ENCODE results near the gene SLC24A3.
"Not testable (repeated sequence)": the region's sequence is repeated elsewhere in the genome, so short reads cannot be mapped to it uniquely, and the experiment has no call there.

Gene SLC24A3

DNA sequence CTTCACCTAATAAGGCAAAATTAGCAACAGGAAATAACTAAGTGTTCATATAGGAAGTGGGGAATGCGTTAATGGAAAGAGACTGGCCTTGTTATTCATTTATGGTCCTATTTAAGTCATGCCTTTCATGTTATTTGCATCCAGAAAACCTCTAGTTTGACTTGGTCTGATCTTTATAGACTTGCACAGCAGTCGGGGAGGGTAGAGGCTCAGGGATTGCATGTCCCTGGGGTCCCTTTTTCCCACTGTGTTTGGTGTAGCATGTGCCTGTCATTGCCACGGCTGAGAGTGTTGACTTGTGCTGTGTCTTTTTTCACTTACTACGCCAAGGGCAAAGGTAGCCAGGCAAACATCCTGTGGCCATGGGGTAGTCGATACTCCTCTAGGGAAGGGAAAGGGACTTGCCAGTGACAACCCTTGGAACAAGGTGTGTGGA lies 440.2 kb downstream of the SLC24A3 start:
- DNase-seq: no peak

DNA sequence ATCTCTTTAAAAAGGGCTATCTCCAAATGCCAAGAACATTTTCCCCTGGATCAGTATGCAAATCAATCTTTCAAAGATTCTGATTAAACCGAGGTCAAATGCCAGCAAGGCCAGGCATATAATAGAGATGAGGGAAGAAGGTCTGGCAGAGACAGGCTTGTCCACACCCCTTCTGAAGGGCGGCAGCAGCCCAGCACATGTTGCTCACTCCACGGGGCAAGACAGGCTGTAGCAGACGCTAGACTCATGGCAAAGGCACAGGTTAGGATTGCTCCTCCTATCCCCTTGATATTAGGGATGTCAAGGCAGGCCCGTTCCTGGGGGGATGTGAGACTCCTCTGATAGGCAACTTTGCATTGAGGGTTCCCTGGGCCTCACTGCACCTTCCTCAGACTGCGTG lies 440.9 kb downstream of the SLC24A3 start:
- no peak for DNase-seq

DNA sequence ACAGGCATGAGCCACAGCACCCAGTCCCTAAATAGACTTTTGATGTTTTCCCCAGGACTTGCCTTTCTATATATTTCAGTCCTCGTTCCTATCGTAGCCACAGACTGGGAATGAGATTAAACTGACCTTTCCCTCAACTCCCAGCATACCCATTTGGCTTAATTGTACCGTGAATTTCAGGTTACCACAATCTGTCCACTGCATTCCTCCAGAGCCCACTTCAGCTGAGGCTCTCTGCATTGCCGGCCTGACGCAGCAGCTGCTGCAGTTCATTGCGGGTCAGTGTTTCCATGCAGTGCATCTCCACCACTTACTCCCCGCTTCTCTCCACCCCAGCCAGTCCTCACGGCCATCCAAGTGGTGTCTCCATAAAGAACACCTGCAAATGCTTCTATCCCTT lies 442.5 kb downstream of the SLC24A3 start:
- no peak for DNase-seq

DNA sequence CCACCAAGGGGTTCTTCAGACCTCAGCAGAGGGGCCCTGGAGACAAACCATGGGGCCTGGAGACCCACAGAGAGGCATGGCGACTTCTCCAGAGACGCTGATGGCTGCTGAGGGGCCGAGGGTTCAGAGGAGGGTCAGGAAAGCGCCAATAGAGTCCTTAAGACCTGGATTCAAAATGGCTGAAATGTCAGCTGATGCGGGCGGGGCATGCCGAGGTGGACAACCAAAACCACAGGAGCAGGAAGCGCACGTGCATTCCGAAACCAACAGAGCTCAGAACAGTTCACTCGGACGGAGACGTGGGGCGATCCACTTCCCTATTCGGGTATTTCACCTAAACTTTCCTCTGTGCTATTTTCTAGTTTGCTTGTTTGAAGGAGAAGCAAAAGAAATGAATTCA lies 445.7 kb downstream of the SLC24A3 start:
- no peak for DNase-seq

DNA sequence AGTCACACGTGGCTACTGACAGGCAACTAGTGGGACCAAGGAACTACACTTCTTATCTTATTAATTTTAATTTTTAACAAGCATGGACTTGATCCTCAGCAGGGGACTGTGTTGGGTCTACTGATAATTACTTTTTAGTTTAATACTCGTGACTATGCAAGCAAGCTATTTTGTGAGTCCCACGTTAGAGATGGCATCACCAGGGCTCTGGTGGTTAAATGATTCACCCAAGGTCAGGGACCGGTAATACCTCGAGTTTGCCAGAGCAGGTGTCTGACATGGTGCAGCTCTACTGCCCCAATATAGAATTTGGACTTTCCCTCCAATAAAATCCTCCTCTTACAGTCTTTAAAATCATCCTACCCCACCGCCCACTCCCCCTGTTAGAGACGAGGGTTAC lies 447.0 kb downstream of the SLC24A3 start:
- DNase-seq: no peak

DNA sequence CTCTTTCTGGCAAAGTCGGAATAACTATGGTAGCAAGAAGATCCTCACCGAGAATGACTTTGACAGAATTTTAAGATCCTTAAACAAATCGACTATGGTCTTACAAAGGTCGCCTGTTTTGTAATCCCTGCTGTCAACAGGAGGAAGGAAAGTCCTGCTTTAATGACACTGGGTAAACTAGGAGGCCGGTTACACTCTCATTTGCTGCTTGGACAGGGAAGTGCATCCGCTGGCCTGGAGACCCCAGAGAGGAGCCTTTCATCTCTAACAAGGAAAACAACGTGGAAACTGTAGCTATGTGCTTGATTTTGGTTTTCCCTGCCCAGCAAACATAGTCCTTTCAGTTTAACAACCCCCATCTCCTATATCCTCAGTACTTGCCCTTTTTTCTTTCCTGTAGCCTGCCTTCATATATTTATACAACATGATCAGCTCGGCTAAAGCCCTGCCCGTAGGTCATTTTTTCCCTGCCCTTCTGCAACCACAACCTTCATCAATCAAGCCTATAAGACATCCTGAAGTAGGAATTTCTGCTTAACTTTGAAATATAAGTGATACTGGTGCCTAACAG lies 448.5 kb downstream of the SLC24A3 start:
- DNase-seq: no peak

DNA sequence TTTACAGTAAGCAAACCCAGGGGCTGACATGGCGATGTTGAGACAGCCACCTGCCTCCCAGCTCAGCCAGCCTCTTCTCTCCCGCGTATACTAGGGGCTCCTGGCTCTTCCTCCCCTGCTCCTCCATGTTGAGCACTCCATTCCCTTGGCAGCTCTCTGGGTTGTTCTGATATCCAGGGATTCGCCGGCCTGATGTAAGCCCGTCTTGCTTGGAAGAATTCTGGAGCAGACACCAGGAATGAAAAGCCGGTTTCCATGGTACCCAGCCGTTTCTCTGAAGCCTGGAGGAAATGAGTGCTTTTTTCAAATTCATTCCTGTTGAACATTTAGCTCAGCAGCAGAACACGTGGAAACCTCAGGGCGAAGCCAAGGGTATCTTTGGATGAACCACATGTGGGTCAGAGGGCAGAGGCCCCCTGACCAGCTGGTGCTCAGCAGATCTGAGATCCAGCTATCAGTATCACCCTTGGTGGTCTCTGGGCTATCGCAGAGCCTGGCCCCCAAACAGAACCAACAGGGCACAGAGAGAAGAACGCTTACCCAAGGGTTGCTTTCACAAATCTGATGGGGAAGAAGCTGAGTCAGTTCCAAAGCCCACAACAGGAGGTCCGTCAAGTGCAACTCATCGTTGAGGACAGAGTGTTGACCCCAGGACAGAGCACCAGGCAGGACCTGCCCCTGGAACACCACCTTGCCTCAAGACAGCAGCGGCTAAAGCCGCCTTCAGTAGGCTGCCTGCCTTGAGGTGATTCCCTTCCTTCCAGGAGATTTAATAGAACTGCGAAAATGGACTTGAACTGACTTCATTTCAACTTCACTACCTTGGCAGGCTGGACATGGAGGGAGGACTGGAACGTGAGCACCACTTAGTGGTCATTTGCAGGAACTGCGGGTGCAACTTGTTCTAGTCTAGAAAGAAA lies 449.5 kb downstream of the SLC24A3 start:
- DNase-seq: peak; percentile 49

DNA sequence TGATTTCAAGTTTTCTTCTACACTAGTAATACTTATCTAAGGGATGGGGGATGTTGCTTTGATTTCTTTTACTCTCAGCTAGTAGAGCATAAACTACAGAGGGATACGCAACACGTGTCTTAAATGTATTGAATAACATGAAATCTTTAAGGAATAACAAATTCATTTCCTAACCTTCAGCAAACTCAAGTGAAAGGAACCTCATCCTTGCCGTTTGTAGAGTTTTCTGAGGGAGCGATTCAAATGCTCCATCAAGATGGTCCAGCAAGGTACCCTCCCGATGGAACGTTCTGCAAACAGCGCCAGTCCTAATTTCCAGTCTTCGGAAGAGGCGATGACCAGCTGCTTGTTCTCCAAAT lies 450.2 kb downstream of the SLC24A3 start:
- no peak for DNase-seq

DNA sequence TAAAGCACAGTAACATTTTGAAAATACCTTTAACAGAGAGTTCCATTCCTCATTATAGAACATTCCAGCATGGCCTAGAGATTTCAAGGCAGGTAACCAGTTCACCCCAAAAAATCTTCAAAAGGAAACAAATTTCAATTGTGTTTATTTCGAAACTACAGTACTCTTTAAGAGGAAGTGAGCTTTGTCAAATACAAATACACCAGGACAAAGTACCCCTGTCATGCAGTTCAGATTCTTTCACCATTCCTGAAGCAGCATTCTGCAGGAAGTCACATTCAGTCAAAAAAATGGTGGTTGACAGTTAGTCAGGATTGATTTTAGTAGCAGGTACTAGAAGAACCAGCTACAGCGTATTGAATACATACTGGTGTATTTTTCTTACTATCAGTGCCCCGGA lies 456.0 kb downstream of the SLC24A3 start:
- no peak for DNase-seq

DNA sequence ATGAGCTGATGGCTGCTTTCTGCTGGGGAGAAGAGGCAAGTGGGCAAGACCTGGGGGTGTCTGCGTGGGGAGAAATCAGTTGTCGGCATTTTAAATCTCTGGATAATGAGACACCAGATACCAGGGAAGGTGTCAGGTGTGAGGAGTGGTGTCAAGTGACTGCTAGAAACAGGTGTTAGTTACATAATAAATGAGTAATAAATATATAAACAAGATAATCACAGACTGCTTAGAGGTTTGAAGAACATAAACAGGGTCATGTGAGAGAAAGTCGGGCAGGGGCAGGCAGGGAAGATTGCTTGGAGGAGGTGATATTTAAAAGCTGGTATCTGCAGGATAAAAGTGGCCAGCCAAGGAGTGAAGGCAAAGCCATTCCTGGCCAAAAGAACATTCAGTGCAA lies 458.4 kb downstream of the SLC24A3 start:
- no peak for DNase-seq

DNA sequence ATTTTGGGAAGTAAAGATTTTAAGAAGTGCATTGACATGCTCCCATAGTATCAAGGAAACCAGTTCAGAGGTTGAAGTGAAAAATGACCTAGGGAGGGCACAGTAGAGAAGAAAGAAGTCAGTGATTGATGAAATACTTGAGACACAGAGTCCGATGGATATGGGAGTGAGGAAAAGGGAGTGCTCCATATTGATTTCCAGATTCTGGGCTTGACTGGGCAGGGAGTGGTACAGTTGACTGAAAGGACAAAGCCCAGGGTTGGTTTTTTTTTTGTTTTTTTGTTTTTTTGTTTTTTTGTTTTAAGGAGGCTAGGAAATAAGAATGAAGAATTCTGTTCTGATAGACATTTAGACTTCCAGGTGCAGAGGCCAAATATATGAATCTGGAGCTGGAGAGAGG lies 458.9 kb downstream of the SLC24A3 start:
- no peak for DNase-seq

DNA sequence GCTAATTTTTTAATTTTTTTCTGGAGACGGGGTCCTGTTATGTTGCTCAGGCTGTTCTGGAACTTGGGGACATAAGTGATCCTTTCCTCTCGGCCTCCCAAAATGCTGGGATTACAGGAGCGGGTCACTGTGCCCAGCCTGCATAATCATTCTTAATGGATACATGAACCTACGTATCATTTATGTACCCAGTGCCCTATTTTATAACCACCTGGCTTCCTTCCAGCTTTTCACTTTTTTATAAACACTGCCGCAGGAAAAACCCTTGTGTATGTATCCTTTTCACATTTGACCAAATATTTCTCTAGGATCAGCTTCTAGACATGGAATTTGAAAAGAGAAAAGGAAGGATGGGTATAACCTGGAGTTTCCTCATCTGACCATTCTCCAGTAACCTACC lies 460.1 kb downstream of the SLC24A3 start:
- no peak for DNase-seq

DNA sequence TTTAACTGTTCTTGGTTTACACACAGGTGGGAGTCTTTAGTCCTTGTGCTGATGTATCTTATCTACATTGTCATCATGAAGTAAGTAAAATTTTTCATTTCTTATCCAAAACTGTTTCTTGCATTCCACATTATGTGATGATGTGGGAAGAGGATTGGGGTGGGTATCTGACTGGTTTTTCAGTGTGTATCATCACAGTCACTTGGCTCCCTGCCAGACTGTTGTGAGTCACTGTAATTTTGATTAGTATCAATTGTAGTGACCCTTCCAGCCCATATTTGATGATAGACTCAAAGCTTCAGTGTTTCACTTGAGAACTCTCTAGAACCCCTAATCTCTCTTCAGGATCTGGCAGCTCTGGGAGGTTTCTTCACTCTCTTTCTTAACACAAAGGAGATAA lies 461.1 kb downstream of the SLC24A3 start:
- DNase-seq: no peak

DNA sequence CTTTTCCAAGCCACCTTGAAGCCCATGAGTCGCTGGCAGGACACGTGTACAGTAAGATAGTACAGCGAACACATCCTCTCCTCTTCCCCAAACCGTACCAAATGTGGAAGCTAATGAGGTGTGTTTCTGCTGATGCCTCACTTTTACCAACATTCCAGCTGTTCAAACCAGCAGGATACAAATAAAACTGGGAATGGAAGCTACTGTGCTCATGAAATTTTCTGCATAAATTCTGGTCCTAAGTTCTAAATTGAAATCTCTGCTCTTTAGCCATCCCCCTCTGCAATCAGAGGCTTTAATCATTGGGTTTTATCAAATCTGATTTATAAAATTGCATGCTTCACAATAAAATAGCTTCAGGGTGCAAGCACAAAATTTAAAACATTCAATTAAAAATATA lies 463.8 kb downstream of the SLC24A3 start:
- no peak for DNase-seq

DNA sequence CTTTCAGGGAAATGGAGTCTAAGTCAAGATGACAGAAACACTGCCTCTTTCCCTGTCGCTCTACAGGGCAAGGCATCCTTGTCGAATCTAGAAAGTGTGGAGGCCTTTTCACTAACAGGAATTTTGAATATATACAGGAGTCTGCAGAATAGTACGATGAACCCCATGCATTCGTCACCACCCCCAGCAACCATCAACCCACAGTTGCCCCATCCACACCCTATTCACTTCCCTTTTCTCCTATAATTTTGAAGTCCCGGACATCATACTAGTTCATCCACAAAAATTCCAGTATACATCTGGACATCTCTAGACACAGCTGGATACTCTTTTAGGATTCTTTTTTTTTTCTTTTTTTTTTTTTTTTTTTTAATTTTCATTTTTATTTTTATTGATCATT lies 464.9 kb downstream of the SLC24A3 start:
- no peak for DNase-seq

DNA sequence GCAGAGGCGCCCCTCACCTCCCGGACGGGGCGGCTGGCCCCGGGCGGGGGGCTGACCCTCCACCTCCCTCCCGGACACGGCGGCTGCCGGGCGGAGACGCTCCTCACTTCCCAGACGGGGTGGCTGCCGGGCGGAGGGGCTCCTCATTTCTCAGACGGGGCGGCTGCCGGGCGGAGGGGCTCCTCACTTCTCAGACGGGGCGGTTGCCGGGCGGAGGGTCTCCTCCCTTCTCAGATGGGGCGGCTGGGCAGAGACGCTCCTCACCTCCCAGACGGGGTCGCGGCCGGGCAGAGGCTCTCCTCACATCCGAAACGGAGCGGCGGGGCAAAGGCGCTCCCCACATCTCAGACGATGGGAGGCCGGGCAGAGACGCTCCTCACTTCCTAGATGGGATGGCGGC lies 466.1 kb downstream of the SLC24A3 start:
- DNase-seq: not testable (repeated sequence)

DNA sequence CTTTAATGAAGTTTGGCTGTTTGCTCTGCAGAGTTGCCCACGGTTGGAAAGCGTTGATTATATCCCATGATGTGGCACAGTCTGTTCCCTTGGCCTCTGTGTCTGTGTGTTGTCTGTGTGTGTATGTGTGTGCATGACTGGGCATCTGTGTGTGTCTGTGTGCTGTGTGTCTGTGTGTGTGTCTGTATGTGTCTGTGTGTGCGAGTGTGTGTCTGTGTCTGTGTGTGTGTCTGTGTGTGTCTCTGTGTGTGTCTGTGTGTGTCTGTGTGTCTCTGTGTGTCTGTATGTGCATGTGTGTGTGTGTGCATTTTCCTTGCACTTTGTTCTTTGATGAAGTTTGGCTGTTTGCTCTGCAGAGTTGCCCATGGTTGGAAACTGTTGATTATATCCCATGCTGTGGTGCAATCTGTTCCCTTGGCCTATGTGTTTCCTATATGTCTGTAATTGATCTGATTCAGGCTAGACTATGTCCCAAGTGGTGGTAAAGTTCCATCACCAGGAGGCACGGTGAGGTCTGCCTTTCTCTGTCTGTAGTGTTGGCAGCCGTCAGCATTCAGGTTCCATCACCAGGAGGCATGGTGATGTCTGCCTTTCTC lies 467.6 kb downstream of the SLC24A3 start:
- no peak for DNase-seq

DNA sequence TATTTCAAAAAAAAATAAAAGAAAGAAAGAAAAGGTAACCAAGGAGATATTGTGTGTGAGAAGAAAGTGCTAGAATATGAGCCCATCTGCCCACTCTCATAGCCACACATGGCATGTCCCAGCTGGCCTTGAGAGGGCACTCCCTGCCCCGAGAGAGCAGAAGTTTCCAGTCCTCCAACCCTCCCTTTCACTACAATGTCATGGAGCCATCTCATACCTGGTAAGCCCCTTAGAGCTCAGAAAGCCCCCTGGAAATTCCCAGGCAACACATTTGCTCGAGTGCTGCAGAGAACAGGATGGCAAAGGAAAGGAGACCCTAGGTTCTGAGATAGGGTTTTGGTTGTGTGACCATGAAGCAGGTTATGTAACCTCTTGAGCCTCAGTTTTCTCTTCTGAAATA lies 469.8 kb downstream of the SLC24A3 start:
- no peak for DNase-seq

DNA sequence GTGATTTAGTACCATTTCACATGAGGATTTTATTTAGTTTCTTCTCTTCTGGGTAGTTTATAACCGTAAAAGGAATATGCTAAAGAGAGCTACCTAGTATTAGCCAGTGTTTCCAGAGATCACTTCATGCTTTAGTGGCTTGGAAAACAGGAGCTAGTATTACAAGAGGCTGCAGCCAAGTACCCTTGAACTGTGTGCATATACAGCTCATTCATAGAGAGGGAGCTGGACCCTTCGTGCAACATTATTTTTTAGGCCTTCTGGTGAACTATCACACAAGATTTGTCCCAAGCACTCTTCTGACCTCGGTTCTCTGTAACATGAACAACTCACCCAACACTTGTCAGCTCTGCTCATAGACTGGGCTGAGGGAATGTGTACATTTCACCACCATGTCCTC lies 470.7 kb downstream of the SLC24A3 start:
- no peak for DNase-seq

DNA sequence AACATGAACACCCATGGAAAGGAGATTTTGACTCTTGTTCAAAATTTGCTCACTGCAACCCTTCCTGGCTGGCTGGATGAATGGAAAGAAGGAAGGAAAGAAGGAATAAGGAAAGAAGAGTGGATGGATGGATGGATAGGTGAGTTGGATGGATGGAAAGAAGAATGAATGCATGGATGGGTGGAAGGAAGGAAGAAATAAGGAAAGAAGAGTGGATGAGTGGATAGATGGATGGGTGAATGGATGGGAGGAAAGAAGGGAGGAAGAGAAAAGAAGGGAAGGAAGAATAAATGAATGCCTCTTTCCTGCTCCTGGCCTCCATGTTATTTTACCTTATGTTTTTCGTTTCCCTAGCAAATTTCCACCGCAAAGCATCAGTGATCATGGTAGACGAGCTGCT lies 471.4 kb downstream of the SLC24A3 start:
- DNase-seq: no peak

DNA sequence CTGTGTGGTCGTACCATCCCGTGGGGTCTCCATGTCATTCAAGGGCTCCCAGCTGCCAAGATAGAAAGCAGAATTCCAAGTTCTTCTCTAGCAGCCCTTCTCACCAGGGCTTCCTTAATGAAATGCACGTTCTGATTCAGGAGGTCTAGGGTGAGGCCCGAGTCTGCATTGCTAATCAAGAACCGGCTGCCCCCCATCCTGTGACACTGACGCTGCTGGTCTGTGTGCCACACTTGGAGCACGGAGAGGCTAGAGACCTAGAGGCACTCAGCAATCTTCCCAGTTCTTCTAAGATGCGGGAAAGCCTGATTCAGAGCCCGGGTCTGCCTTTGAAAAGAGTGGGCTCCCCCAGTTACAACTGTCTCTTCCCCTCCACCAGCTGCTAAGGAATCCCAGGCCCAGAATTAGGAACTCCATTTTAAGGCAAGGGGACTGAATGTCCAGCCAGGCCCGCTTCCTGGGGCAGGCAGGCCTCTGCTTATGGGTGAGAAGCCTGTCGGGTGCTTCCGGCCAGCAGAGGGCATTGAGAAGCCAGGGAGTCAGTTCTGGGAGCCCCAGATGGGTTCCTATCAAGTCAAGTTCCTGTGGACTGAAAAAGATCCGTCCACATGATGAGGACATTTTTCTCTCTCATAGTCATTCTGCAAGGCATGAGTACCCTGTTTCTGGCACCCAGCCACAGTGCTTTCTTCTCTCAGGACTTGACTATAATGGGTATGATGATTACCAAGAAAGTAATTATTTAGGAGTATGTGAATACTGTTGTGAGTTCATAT lies 475.8 kb downstream of the SLC24A3 start:
- no peak for DNase-seq

DNA sequence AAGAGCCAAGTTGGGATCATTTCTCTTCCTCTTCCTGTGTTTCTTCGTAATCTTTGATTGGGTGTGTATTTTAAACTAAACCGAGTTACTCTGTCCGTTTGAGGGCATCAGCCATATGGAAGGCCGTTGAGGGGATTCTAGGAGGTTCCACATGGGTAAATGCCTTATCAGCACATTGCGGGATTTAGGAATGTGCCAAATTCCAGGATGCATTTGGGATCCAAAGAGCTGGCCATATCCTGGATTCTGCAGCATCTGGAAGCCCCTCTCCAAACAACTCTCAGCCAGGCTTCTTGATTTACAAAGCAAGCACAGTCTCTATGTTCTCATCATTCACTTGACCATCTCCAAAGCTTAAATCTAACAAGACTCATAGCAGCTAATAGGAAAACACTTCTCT lies 478.0 kb downstream of the SLC24A3 start:
- no peak for DNase-seq

DNA sequence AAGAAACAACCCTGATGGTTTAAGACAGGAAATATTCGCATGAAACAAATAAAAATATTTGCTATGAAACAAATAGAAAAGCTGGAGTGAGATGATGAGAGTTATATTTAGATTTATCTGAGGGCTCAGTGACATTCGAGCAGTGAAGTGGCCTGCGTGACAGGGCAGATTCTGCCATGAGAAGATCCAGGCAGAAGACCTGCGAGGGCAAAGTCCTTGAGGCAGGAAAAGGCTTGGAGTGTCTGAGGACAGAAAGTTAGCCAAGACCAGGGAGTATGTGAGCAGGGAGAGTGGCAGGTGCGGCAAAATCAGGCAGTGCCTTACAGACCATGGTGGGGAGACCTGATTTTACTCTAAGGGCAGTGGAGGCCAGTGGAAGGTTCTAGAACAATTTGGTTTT lies 478.7 kb downstream of the SLC24A3 start:
- no peak for DNase-seq

DNA sequence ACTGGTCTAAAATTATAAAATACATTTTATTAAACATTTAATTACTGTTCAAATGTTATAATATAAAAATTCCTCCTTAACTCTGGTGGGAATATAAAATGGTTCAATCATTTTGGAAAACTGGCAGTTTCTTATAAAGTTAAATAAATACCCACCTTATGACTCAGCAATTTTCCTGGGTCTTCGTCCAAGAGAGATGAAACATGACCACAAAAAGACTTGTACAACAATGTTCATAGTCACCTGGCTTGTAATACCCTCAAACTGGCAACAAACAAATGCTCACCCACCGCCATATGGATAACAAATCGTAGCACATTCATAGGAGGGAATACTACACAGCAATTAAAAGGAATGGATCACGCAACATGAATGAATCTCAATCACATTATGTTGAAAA lies 479.7 kb downstream of the SLC24A3 start:
- DNase-seq: no peak
